Mucosa of descending colon (tissue), 3 donors: ENCODE data around the gene PDSS1. TPM values are rescaled to one million over a fixed set of nuclear protein-coding genes. Genes with fewer than 3 reads are reported as not detected.

Experiments used
- ATAC-seq: fragments of 200-7000 bp; cut with Tn5 transposase; one replicate; pipeline ENCODE4 v1.9.1; 2020; ENCODE audit warnings: mild to moderate bottlenecking, moderate library complexity
- DNase-seq, 3 donors: peaks; one replicate each; pipeline ENCODE4 v3.0.0-alpha.2; 2020
- H3K36me3 ChIP-seq: fragments of 200-600 bp; one replicate; pipeline ENCODE4 v1.8.0; 2021; ENCODE audit warnings: low read depth, mild to moderate bottlenecking
- H3K4me1 ChIP-seq: fragments of 200-600 bp; one replicate; pipeline ENCODE4 v1.8.0; 2021; ENCODE audit warnings: low read depth, mild to moderate bottlenecking
- H3K4me3 ChIP-seq: fragments of 200-600 bp; one replicate; pipeline ENCODE4 v1.8.0; 2021; ENCODE audit warnings: mild to moderate bottlenecking
- H3K9me3 ChIP-seq: fragments of 200-600 bp; one replicate; pipeline ENCODE4 v1.8.0; 2021; ENCODE audit warnings: mild to moderate bottlenecking
- CTCF ChIP-seq: fragments of 200-600 bp; IDR thresholded peaks from one replicate; pipeline ENCODE4 v1.8.0; 2022; ENCODE audit warnings: antibody characterized with exemption, mild to moderate bottlenecking
- intact Hi-C, 2 donors: fragments of 100-400 bp; cut with DNase I in 1 of 2; cut with micrococcal nuclease in 1 of 2; formaldehyde crosslinking; loops; one replicate each; pipeline versions ENCODE4 v1.11.0 to v1.11.1; 2022; cut with DNase I, micrococcal nuclease
- total RNA-seq, 3 donors: library from RNA; stranded (reverse); fragmentation: NEBNext Ultra II Directional in 2 of 3; extraction: Animal tissue kit (Norgen Biotek cat#: 25700) in 2 of 3; gene quantifications; one replicate each; pipeline versions ENCODE4 v1.2.1 to v1.2.4, GENCODE V29; 2021 to 2023
- donor health status: DM: no; HTN: no; CAD: no; lungs with moderate emphysema.
- donor health status: DM: no; HTN: no; CAD: no.
- donor health status: DM: no; HTN: yes; CAD: no.

Gene PDSS1
- total RNA-seq, 3 donors from 2014 or later: 16.0 to 27.9 (median 24.6) TPM

- H3K36me3 ChIP-seq: no peaks in the 10 kb centered on the region
- no peak for ATAC-seq
- no peak overlapping the region for H3K4me3 ChIP-seq
- peaks cover 34% of the 10 kb centered on the region for H3K4me1 ChIP-seq
- intact Hi-C loops: no loop called here
- DNase-seq: no peak
- no peak for TF ChIP-seq CTCF
- no peaks in the 10 kb centered on the region for H3K9me3 ChIP-seq
Observed at GRCh38 chr10:26703096-26703495, 5.6 kb downstream of the PDSS1 start.

GRCh38 chr10:26703974-26704373, 6.5 kb downstream of the PDSS1 start:
- no peak for TF ChIP-seq CTCF

GRCh38 chr10:26706206-26706605, 8.7 kb downstream of the PDSS1 start:
- H3K4me3 ChIP-seq: no peak overlapping the region
- no peak for TF ChIP-seq CTCF
- intact Hi-C loops: no loop called here
- H3K36me3 ChIP-seq: no peaks in the 10 kb centered on the region
- H3K4me1 ChIP-seq: peaks cover 12% of the 10 kb centered on the region
- no peaks in the 10 kb centered on the region for H3K9me3 ChIP-seq
- ATAC-seq (peak; percentile 31), DNase-seq (no peak)

More at GRCh38 chr10:26703974-26704373, 6.5 kb downstream of the PDSS1 start:
- Histone ChIP-seq H3K9me3 (no peaks in the 10 kb centered on the region), H3K36me3 (no peaks in the 10 kb centered on the region), H3K4me3 (no peak overlapping the region), H3K4me1 (peaks cover 27% of the 10 kb centered on the region)
- no peak for ATAC-seq
- DNase-seq: no peak
- intact Hi-C loops: no loop called here

DNA sequence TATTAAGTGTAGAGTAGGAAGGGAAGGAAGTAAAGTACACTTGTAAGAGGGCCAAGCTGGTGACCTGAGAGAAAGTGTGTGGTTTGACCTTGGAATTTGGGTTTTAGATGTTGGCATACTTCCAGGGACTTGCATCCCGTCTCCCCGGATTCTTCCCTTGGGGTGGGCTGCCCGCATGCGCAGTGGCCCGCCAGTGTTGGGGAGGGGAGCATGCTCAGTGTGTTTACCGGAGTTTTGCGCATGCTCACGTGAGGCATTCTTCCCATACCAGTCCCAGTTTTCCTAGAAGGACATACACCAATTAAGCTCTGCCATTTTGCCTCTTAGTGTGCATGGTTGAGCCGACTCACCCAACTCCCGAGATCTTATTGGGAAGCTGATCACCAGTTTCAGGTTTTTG, 9.4 kb downstream of the PDSS1 start:
- no peaks in the 10 kb centered on the region for H3K9me3 ChIP-seq
- H3K4me3 ChIP-seq: no peak overlapping the region
- no peaks in the 10 kb centered on the region for H3K36me3 ChIP-seq
- TF ChIP-seq CTCF: no peak
- intact Hi-C loops: no loop called here
- no peak for DNase-seq
- peaks cover 6% of the 10 kb centered on the region for H3K4me1 ChIP-seq
- no peak for ATAC-seq

GRCh38 chr10:26711324-26711723, 13.8 kb downstream of the PDSS1 start:
- ATAC-seq (no peak), DNase-seq (no peak)
- Histone ChIP-seq H3K4me3 (no peak overlapping the region), H3K9me3 (no peaks in the 10 kb centered on the region), H3K36me3 (no peaks in the 10 kb centered on the region), H3K4me1 (peaks cover 14% of the 10 kb centered on the region)
- intact Hi-C loops: no loop called here
- no peak for TF ChIP-seq CTCF
